DND-41 (cell line): ENCODE results near the gene HLA-DRA.

ENCODE experiments used
- EZH2 ChIP-seq: IDR thresholded peaks from 3 replicates; pipeline ENCODE4 v1.6.1; 2012; ENCODE audit warnings: borderline replicate concordance, low read depth, mild to moderate bottlenecking, moderate library complexity, low read length, inconsistent platforms; ENCODE audit not compliant: severe bottlenecking
- TF ChIP-seq, protein P1 (sequence below): IDR thresholded peaks from 2 replicates; pipeline ENCODE4 v1.5.1; 2012; ENCODE audit warnings: borderline replicate concordance, low read length, moderate library complexity, mild to moderate bottlenecking; ENCODE audit not compliant: poor library complexity, severe bottlenecking; ENCODE audit errors: extremely low read depth

- TF ChIP-seq, protein P1, sequence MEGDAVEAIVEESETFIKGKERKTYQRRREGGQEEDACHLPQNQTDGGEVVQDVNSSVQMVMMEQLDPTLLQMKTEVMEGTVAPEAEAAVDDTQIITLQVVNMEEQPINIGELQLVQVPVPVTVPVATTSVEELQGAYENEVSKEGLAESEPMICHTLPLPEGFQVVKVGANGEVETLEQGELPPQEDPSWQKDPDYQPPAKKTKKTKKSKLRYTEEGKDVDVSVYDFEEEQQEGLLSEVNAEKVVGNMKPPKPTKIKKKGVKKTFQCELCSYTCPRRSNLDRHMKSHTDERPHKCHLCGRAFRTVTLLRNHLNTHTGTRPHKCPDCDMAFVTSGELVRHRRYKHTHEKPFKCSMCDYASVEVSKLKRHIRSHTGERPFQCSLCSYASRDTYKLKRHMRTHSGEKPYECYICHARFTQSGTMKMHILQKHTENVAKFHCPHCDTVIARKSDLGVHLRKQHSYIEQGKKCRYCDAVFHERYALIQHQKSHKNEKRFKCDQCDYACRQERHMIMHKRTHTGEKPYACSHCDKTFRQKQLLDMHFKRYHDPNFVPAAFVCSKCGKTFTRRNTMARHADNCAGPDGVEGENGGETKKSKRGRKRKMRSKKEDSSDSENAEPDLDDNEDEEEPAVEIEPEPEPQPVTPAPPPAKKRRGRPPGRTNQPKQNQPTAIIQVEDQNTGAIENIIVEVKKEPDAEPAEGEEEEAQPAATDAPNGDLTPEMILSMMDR: no peak
- TF ChIP-seq EZH2: no peak
Measured at GRCh38 chr6:32457054-32457453, 17.4 kb downstream of the HLA-DRA start.
